Stimulated activated CD4-positive, alpha-beta T cell treated with anti-CD3 and anti-CD28 coated beads, TNF-alpha, amount 100 ng/mL, for 4 hours (primary cell): ENCODE results near the gene SSR4.

Source experiments
- DNase-seq, 3 experiments: peaks; one replicate each; pipeline ENCODE4 v3.0.0-alpha.2; 2020; ENCODE audit warnings: low read depth in 3 of 3

Gene SSR4

GRCh38 chrX:153829799-153830639, 35.6 kb downstream of the SSR4 start, which contains the start of gene PDZD4:
Gene PDZD4, minus strand, starts transcription at chrX:153830544. Its CDS starts 246 bp downstream, at chrX:153830298.
- no peak for DNase-seq

- DNase-seq = no peak
Observed at GRCh38 chrX:153830640-153831428, 36.4 kb downstream of the SSR4 start.

GRCh38 chrX:153831429-153832150, 37.1 kb downstream of the SSR4 start:
- no peak for DNase-seq

DNA sequence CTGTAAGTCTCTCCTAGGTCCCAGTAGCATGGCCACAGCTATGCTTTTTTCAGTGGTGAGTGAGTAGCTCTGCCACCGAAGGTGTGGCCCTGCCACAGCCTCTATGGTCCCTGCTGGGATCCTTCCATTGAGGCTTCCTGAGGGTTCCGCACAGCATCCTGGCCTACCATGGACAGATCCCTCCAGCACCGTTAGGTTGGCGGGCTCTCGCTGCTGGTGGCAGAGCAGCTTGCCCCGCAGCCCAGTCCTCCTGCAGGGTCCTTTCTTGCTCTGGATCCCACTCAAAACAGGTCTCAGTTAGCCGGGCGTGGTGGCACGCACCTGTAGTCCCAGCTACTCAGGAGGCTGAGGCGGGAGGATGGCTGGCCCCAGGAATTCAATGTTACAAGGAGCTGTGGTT, 38.3 kb downstream of the SSR4 start:
- no peak for DNase-seq

DNA sequence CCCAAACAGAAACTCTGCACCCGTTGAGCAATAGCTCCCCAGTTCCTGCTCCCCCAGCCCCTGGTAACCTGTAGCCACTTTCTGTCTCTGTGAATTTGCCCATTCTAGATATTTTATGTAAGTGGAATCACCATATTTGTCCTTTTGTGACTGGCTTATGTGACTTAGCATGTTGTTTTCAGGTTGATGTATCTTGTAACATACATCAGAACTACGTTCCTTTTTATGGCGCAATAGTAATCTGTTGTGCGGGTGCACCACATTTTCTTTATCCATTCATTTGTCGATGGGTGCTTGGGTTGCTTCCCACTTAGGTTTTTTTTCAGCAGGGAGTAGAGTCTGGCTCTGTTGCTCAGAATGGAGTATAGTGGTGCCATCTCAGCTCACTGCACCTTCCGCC, 42.5 kb downstream of the SSR4 start:
- no peak for DNase-seq

DNA sequence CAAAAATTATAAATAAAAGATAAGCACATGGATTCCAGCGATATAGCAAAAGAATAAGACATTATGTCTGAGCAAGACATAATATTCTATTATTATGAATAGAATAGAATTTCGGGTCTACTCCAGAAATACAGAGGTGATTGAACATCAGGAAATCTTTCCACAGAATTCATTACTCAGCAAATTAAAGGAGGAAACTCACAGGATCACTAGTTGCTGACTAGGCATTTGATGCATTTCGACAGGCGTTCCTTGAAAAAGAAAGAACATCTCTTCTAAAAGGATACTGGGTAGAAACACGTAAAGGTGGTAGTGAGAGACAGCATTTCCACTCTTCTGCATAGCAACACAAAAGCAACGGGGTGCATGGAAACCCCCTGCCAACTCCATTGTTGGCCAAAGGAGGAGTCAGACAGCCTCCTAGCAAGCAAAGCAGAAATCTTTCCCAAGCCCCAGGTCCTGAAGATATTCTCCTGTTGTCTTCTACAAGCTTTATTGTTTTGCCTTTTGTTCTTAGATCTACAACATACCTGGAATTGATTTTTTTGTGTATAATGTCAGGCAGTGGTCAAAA, 50.1 kb downstream of the SSR4 start:
- DNase-seq = no peak

- DNase-seq = no peak
Observed at GRCh38 chrX:153845195-153845594, 50.7 kb downstream of the SSR4 start.

DNA sequence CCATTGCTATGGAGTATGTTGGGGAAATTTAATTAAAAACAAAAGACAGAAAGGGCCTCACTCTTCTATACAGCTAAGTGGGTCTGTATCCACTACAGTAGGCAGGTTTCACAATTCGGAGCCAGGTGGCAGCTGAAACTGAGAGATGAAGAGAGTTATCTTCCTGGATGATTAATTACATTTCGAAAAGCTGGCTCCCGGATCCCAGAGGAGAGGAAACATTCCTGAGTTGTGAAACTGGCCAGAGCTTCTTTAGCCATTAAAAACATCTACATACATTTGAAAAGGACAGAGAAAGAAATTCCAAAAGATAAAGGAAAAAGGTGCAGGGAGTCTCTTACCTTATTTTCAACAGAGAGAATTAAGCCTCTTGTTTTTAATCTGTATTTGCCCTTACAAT, 51.4 kb downstream of the SSR4 start:
- no peak for DNase-seq
